ENCODE measurements around the gene CD209.

CD209 gene

DNA sequence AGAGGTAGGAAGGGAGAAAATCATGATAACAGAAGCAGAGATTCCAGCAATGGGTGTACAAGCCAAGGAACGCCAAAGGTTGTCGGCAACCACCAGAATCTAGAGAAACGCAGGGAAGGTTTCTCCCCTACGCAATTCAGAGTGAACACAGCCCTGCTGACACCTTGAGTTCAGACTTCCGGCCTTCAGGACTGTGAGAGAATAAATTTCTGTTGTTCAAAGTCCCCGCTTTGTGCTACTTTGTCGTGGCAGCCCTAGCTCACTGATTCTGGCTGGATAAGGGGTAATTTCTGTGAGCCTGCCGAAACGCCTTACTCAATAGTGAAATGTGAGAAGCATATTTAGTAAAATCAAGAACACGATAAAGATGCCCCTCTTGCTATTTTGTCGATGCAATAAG lies 10.1 kb downstream of the CD209 start:
- H3K4me3 ChIP-seq (ENCODE audit: low read length): no peak overlapping the region
- TF ChIP-seq, protein P1, sequence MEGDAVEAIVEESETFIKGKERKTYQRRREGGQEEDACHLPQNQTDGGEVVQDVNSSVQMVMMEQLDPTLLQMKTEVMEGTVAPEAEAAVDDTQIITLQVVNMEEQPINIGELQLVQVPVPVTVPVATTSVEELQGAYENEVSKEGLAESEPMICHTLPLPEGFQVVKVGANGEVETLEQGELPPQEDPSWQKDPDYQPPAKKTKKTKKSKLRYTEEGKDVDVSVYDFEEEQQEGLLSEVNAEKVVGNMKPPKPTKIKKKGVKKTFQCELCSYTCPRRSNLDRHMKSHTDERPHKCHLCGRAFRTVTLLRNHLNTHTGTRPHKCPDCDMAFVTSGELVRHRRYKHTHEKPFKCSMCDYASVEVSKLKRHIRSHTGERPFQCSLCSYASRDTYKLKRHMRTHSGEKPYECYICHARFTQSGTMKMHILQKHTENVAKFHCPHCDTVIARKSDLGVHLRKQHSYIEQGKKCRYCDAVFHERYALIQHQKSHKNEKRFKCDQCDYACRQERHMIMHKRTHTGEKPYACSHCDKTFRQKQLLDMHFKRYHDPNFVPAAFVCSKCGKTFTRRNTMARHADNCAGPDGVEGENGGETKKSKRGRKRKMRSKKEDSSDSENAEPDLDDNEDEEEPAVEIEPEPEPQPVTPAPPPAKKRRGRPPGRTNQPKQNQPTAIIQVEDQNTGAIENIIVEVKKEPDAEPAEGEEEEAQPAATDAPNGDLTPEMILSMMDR (conservative IDR thresholded peaks at IDR 0.05; ENCODE audit: low read depth, low read length): no peak
- DNase-seq (ENCODE audit: low read depth): no peak

DNA sequence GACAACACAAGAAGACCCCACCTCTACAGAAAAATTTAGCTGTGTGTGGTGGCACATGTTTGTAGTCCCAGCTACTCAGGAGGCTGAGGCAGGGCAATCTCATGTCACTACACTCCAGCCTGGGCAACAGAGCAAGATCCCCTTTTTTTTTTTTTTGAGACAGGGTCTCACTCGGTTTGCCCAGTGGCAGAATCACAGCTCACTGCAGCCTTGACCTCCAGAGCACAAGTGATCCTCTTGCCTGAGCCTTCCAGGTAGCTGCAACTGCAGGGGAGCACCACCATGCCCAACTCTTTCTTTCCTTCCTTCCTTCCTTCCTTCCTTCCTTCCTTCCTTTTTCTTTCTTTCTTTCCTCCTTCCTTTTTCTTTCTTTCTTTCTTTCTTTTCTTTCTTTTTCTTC lies 11.2 kb downstream of the CD209 start:
- TF ChIP-seq, protein P1 (conservative IDR thresholded peaks at IDR 0.05; ENCODE audit: low read depth, low read length): no peak
- DNase-seq (ENCODE audit: low read depth): no peak

DNA sequence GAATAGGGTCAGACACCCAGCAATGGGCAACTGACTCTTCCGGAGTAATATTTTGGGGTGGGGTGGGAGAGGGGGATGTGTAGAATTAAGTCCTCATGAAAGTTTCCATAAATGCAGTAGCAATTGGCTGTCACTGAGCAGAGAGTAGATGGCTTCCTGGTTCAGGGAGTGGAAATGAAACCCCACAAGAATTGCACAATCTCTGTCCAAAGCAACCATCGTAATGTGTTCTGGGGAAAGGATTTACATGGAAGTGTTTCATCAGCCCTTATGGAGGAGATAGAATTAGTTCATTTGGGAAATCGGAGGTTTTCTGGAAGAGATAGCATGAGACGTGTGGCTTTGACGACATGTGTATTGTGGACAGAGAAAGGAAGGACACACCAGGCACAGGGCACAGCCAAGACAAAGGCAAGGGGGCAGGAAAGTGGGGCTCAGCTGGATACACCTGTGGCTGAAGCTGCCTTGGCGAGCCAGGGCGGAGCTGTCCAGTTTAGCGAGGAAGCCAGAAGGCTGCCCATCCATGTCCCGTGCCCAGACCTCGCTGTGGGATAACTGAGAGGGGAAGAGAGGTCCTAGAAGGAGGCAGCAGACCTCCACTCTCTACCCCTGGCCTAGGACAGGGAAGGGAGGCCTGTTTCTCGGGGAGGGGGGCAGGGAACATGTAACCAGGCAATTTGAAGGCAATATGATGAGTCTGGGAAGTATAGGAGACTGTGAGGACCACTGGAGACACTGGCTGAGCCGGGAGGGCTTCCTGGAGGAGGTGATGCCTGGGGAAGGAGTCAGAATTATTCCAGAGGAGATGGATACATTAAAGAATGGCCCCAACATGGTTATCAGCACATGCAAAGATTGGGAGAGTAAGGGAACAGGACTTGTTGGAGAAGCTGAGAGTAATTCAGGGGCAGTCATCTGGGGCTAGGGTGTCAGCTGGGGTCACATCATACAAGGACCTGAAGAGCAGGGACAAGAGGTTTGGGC lies 12.8 kb downstream of the CD209 start:
- H3K4me3 ChIP-seq (ENCODE audit: low read length): no peak overlapping the region
- TF ChIP-seq, protein P1 (conservative IDR thresholded peaks at IDR 0.05; ENCODE audit: low read depth, low read length): no peak
- DNase-seq (ENCODE audit: low read depth): no peak

More for the DNA sequence above, 11.2 kb downstream of the CD209 start:
- H3K4me3 ChIP-seq (ENCODE audit: low read length): no peak overlapping the region

DNA sequence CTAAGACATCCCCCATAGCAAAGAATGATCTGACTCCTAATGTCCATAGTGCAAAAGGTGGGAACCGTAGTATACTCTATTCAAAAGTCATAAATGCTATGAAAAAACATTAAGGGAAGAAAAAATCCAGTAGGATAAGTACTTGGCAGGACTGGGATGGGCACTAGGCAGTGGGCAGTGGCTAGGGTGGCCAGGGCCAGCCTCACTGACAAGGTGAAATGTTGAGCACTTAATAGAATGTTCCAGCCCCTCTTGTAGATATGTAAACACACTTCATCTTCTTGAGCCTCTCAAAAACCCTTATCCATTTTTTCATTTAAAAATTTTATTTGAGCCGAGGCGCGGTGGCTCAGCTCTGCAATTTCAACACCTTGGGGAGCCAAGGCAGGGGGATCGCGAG lies 14.0 kb downstream of the CD209 start:
- no peak overlapping the region for H3K4me3 ChIP-seq (ENCODE audit: low read length)
- TF ChIP-seq, protein P1 (conservative IDR thresholded peaks at IDR 0.05; ENCODE audit: low read depth, low read length): no peak
- DNase-seq (ENCODE audit: low read depth): no peak

DNA sequence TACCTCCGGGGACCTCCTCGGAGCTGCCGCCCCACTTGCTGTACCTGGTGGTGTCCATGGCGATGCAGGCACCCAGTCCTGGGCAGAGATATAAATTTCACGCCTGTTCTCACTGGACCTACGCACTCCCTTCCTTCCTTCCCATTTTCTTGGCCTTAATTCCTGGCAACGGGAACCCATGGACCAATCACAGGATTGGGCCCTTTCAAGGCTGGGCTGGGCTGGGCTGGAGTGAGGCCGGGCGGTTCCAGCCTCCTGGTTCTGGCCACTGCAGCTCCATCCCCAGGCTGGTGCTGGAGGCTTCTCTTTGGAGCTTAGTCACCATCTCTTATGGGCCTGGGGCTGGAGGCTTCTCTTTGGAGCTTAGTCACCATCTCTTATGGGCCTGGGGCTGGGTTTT lies 15.3 kb downstream of the CD209 start, which contains the start of gene CLEC4G:
TSS of gene CLEC4G (minus strand) at position 66 of the 400 bp plus-strand sequence. CDS start at position 58, 8 bp downstream.
- DNase-seq (ENCODE audit: low read depth): no peak
- TF ChIP-seq, protein P1 (conservative IDR thresholded peaks at IDR 0.05; ENCODE audit: low read depth, low read length): no peak
- no peak within 1 kb of the TSS for H3K4me3 ChIP-seq (ENCODE audit: low read length)

DNA sequence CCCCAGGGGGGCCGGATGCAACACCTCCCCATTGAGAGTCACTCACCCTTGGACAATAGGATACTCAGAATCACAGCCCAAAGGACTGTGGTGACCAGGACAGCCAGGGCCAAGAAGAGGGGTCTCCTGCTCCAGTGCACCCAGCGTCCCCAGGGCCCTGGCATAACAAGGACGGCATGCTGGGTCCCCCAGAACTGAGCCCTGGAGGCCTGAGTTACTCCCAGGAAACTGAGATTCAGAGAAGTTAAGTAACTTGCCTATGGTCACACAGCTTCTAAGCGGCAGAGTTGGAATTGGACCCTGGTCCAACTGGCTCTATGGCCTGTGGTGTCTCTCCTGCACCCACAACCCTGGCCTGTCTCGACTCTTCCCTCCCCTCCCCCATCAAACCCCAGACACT lies 15.7 kb downstream of the CD209 start:
- no peak for DNase-seq (ENCODE audit: low read depth)
- H3K4me3 ChIP-seq (ENCODE audit: low read length): no peak overlapping the region
- TF ChIP-seq, protein P1 (conservative IDR thresholded peaks at IDR 0.05; ENCODE audit: low read depth, low read length): no peak

DNA sequence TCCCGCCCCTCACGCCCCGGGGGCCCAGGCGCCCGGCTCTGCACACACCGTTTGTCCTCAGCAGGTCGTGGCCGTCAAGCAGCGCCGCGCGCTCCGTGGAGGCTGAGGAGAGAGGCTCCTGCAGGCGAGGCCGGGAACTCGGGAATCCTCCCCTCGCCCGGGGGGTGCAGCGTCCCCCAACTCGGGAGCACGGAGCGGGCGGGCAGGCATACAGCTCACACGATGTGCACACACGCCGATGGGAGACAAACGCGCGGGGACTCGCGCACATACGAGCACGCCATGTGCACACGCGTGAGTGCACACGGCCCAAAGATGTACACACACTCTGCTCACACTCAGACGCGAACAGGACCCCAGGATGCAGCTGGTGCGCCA lies 16.1 kb downstream of the CD209 start:
- no peak for DNase-seq (ENCODE audit: low read depth)
- TF ChIP-seq, protein P1 (conservative IDR thresholded peaks at IDR 0.05; ENCODE audit: low read depth, low read length): no peak
- no peak overlapping the region for H3K4me3 ChIP-seq (ENCODE audit: low read length)
